ENCODE data around the gene SLC4A9. TPM values are rescaled to one million over a fixed set of nuclear protein-coding genes. Genes with fewer than 3 reads are reported as not detected.
"Not testable (repeated sequence)": the region's sequence is repeated elsewhere in the genome, so short reads cannot be mapped to it uniquely, and the experiment has no call there.

SLC4A9 gene
- polyA plus RNA-seq, 6 donors from 2014 or later = not detected

- H3K27ac Mint-ChIP-seq = peak overlapping the region; percentile 19 to 98 (median 78)
- ATAC-seq (ENCODE audit: low read depth in 2 of 2) (peak; percentile 37 to 39), DNase-seq (peak; percentile 58)
- peak overlapping the region in 5 of 8 donors; percentile 9 to 71 (median 66) for H3K4me3 Mint-ChIP-seq
- H3K4me1 Mint-ChIP-seq = peaks cover 46 to 49% (median 47%) of the 10 kb centered on the region in 3 donors
- H3K27me3 Mint-ChIP-seq = no peaks in the 10 kb centered on the region
- no peaks in the 10 kb centered on the region for H3K36me3 Mint-ChIP-seq
- H3K9me3 Mint-ChIP-seq = peaks cover 0 to 2% (median 0%) of the 10 kb centered on the region in 7 donors
Measured at GRCh38 chr5:140342287-140342686, 17.7 kb upstream of the SLC4A9 start.

DNA sequence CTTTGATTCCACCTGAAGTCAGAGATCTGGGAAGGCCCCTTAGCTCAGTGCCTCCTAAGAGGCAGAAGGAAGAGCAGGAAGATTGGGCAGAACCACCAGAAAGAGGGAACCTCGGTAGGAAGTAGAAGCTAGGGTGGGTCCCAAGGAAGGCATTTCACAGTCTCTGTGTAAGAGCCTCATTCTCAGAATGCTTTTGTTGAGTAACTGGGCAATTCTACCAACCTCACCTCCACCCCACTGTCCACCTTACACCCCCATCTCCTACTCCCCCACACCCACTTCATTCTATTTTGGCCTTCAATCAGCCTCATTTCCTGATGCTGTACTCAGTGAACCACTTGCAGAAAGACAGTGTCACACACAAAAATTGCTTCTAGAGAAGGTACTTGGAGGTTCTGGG, 17.1 kb upstream of the SLC4A9 start:
- no peaks in the 10 kb centered on the region for H3K36me3 Mint-ChIP-seq
- H3K27me3 Mint-ChIP-seq = no peaks in the 10 kb centered on the region
- peak overlapping the region in 2 of 6 donors; percentile 76 to 77 for H3K27ac Mint-ChIP-seq
- H3K9me3 Mint-ChIP-seq = peaks cover 0 to 2% (median 0%) of the 10 kb centered on the region in 7 donors
- H3K4me3 Mint-ChIP-seq = peak overlapping the region in 6 of 8 donors; percentile 9 to 71 (median 57)
- ATAC-seq (ENCODE audit: low read depth in 2 of 2) = no peak
- no peak for DNase-seq
- peaks cover 51 to 55% (median 52%) of the 10 kb centered on the region in 3 donors for H3K4me1 Mint-ChIP-seq

DNA sequence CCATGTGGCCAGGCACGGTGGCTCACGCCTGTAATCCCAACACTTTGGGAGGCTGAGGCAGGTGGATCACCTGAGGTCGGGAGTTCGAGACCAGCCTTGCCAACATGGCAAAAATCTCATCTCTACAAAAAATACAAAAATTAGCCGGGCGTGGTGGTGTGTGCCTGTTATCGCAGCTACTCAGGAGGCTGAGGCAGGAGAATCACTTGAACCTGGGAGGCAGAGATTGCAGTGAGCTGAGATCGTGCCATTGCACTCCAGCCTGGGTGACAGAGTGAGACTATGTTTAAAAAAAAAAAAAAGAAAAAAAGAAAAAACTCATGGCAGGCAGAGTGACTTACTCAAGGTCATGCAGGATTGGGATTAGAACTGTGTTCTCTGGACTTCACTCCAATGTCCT, 16.1 kb upstream of the SLC4A9 start:
- H3K4me1 Mint-ChIP-seq = peaks cover 60 to 61% (median 61%) of the 10 kb centered on the region in 3 donors
- not testable (repeated sequence) for H3K36me3 Mint-ChIP-seq; ATAC-seq (ENCODE audit: low read depth in 2 of 2); H3K27me3 Mint-ChIP-seq; H3K9me3 Mint-ChIP-seq; DNase-seq
- H3K4me3 Mint-ChIP-seq = peak overlapping the region in 6 of 8 donors; percentile 1 to 69 (median 11)
- peak overlapping the region in 4 of 6 donors; percentile 12 to 72 (median 44) for H3K27ac Mint-ChIP-seq

DNA sequence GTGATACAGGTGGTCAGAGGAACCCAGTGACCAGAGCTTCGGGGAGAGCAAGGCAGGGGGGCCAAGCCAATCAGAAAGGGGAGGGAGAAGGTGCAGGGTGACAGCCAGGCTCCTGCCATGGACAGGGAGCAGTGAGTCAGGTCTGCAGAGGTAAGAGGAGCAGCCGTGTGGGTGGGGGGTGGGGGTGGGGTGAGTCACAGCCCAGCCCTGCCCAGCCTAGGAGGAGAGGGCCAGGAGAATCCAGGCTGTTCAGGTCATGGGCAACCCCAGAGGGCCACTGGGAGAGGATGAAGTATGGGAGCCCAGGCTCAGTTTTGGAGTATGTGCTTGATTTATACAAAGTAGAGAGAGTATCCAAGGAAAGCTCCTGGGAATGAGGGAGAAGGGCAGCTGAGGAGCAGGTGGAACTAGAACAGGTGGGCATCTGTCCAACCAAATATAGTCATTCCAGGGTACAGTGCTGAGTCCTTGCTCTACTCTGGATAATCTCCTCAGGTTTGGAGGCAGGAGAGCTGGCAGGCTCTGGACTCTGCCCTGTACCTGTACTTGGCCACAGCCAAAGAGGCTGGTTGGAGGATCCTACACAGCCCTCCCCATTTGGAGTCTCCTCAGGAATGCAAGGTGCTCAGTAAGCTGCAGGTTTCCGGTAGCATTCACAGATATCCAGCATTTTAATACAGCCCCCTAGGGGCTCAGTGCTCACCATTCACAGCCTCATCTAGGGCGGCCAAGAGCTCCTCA, 15.1 kb upstream of the SLC4A9 start:
- Mint-ChIP-seq H3K27me3 (peaks cover 0 to 5% (median 0%) of the 10 kb centered on the region in 3 donors), H3K9me3 (peaks cover 0 to 2% (median 0%) of the 10 kb centered on the region in 7 donors), H3K36me3 (no peaks in the 10 kb centered on the region), H3K4me3 (peak overlapping the region in 6 of 8 donors; percentile 70 to 85 (median 76)), H3K4me1 (peaks cover 61 to 70% (median 67%) of the 10 kb centered on the region in 3 donors), H3K27ac (peak overlapping the region in 2 of 6 donors; percentile 68 to 72)
- no peak for ATAC-seq (ENCODE audit: low read depth in 2 of 2)
- no peak for DNase-seq

- peak overlapping the region in 1 of 6 donors; percentile 36 for H3K27ac Mint-ChIP-seq
- DNase-seq (no peak), ATAC-seq (ENCODE audit: low read depth in 2 of 2) (no peak)
- H3K27me3 Mint-ChIP-seq = peaks cover 0 to 12% (median 0%) of the 10 kb centered on the region in 3 donors
- no peaks in the 10 kb centered on the region for H3K36me3 Mint-ChIP-seq
- peak overlapping the region; percentile 69 to 87 (median 74) for H3K4me3 Mint-ChIP-seq
- H3K9me3 Mint-ChIP-seq = peaks cover 0 to 2% (median 0%) of the 10 kb centered on the region in 7 donors
- H3K4me1 Mint-ChIP-seq = peaks cover 57 to 64% (median 61%) of the 10 kb centered on the region in 3 donors
Measured at GRCh38 chr5:140345919-140346347, 14.1 kb upstream of the SLC4A9 start.

GRCh38 chr5:140346348-140347221, 13.4 kb upstream of the SLC4A9 start, which contains the start of gene HBEGF:
Gene HBEGF (minus strand): TSS chr5:140346603. CDS start chr5:140346328, 275 bp downstream.
- H3K27me3 Mint-ChIP-seq = peaks cover 0 to 12% (median 2%) of the 10 kb centered on the region in 3 donors
- peak; percentile 81 to 82 for ATAC-seq (ENCODE audit: low read depth in 2 of 2)
- no peaks in the 10 kb centered on the region for H3K36me3 Mint-ChIP-seq
- H3K27ac Mint-ChIP-seq = peak within 1 kb of the TSS in 2 of 6 donors; percentile 32 to 56
- peaks cover 51 to 61% (median 57%) of the 10 kb centered on the region in 3 donors for H3K4me1 Mint-ChIP-seq
- peak within 1 kb of the TSS; percentile 69 to 92 (median 87) for H3K4me3 Mint-ChIP-seq
- peak; percentile 55 for DNase-seq
- H3K9me3 Mint-ChIP-seq = peaks cover 0 to 2% (median 0%) of the 10 kb centered on the region in 7 donors

DNA sequence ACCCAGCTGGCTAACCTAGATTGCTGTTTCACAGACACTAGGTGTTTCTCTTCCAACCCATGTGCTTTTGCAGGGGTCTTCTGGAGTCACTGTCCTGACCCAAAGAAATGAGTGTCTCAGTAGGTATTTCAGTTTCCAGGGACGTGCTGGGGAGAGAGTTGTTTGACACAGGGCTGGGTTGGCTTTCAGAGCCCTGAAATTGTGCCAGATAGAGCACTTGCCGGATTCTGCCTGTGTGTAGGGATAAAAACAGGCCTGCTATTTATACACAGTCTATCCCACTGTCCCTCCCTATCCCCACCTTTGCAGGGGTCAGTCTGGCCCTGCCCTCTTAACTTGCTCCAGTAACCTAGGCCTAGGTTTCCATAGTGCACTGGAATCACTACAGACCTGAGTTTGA, 12.6 kb upstream of the SLC4A9 start:
- H3K27ac Mint-ChIP-seq = peak overlapping the region in 1 of 6 donors; percentile 32
- peaks cover 0 to 12% (median 6%) of the 10 kb centered on the region in 3 donors for H3K27me3 Mint-ChIP-seq
- no peaks in the 10 kb centered on the region for H3K36me3 Mint-ChIP-seq
- H3K9me3 Mint-ChIP-seq = peaks cover 0 to 1% (median 0%) of the 10 kb centered on the region in 7 donors
- ATAC-seq (ENCODE audit: low read depth in 2 of 2) (no peak), DNase-seq (no peak)
- peak overlapping the region; percentile 23 to 92 (median 78) for H3K4me3 Mint-ChIP-seq
- peaks cover 44 to 54% (median 51%) of the 10 kb centered on the region in 3 donors for H3K4me1 Mint-ChIP-seq

DNA sequence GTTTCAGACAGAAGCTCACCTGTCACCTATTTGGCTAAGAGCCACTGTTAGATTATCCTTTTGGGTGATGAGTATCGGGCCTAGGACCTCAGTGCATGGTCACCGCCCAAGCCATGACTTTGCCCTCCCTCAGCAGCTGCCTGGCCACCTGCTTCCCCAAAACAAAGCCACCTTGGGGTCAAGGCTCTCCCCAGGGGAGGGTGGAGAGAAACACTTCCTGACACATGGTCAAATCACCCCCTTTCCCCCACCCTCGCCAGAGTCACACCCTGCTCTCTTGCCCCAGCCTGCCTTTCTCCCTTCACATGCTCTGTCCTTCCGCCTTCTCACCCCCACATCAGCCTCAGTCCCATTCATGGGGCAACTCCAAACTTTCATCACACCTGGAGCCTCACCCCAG, 11.9 kb upstream of the SLC4A9 start:
- no peak for DNase-seq
- Mint-ChIP-seq H3K36me3 (no peaks in the 10 kb centered on the region), H3K9me3 (peaks cover 0 to 1% (median 0%) of the 10 kb centered on the region in 7 donors), H3K27me3 (peaks cover 0 to 12% (median 6%) of the 10 kb centered on the region in 3 donors), H3K27ac (peak overlapping the region in 5 of 6 donors; percentile 22 to 88 (median 50)), H3K4me3 (peak overlapping the region in 7 of 8 donors; percentile 19 to 80 (median 65)), H3K4me1 (peaks cover 36 to 47% (median 44%) of the 10 kb centered on the region in 3 donors)
- no peak for ATAC-seq (ENCODE audit: low read depth in 2 of 2)

DNA sequence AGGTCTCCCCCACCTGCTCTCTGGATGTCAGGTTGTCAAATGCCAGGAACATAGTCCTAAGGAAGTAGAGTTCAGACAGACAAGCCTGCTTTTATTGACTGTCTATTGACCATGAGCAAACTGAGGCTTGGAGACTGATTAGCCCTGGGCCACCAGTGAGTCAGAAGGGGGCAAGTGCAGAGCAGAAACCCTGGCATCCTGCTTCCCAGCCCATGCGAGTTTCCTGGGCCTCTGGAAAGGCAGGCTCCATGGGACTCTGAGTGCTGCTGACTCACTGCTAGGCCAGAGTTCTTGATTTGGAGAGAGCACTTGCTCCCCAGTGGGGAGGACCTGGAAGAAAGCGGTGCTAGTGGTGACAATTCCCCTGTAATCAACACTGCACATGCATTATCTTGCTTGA, 10.8 kb upstream of the SLC4A9 start:
- H3K9me3 Mint-ChIP-seq = peaks cover 0 to 1% (median 0%) of the 10 kb centered on the region in 7 donors
- peak overlapping the region in 2 of 8 donors; percentile 6 to 57 for H3K4me3 Mint-ChIP-seq
- ATAC-seq (ENCODE audit: low read depth in 2 of 2) (no peak), DNase-seq (no peak)
- H3K36me3 Mint-ChIP-seq = no peaks in the 10 kb centered on the region
- peaks cover 0 to 14% (median 6%) of the 10 kb centered on the region in 3 donors for H3K27me3 Mint-ChIP-seq
- peak overlapping the region in 1 of 6 donors; percentile 78 for H3K27ac Mint-ChIP-seq
- H3K4me1 Mint-ChIP-seq = peaks cover 25 to 37% (median 36%) of the 10 kb centered on the region in 3 donors

DNA sequence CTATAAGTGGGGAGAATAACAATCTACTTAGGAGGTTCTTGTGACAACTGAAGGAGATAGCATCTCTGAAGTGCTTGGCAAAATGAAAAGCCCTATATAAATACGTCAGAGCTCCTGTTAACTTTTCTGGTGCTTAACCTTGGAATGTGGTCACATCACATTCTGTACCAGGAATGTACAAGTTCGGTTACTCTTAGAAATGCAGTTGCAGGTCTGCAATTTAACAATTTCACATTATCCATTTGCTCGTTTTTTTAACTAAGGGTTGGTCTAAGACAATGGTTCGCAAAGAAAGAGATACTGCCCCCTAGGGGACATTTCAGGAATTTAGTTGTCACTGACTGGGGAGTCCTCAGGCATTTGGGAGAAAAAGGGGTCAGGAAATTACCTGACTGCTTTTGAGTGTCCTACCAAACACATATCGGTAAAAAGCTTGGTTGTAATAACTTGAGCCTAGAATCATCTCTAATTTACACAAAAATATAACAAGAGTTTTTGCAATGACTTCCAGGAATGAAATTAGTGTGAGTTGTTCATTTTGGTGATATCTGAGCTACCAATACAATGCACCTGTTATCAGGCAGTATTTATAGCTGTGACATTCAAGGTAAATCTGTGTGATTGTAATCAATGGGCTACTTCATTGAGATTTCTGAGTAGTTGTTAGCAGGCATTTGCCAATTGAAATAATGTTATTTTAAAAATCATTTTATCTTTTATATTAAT, 8.2 kb upstream of the SLC4A9 start:
- DNase-seq (peak; percentile 72), ATAC-seq (ENCODE audit: low read depth in 2 of 2) (peak; percentile 86 to 88)
- H3K4me1 Mint-ChIP-seq = peaks cover 18 to 28% (median 24%) of the 10 kb centered on the region in 3 donors
- H3K9me3 Mint-ChIP-seq = peaks cover 0 to 1% (median 0%) of the 10 kb centered on the region in 7 donors
- H3K4me3 Mint-ChIP-seq = no peak overlapping the region
- no peaks in the 10 kb centered on the region for H3K36me3 Mint-ChIP-seq
- H3K27ac Mint-ChIP-seq = no peak overlapping the region
- peaks cover 0 to 17% (median 6%) of the 10 kb centered on the region in 3 donors for H3K27me3 Mint-ChIP-seq

- Mint-ChIP-seq H3K9me3 (no peaks in the 10 kb centered on the region), H3K4me1 (peaks cover 6 to 9% (median 8%) of the 10 kb centered on the region in 3 donors)
Measured at GRCh38 chr5:140355546-140355945, 4.4 kb upstream of the SLC4A9 start.

More at GRCh38 chr5:140355546-140355945, 4.4 kb upstream of the SLC4A9 start:
- Mint-ChIP-seq H3K27ac (no peak overlapping the region), H3K4me3 (no peak overlapping the region), H3K36me3 (no peaks in the 10 kb centered on the region), H3K27me3 (peaks cover 7 to 22% (median 9%) of the 10 kb centered on the region in 3 donors)
- ATAC-seq (ENCODE audit: low read depth in 2 of 2) (no peak), DNase-seq (no peak)
